22Rv1 (cell line): ENCODE results near the gene GOLGA6D.
"Not testable (repeated sequence)": the region's sequence is repeated elsewhere in the genome, so short reads cannot be mapped to it uniquely, and the experiment has no call there.

Experiments used
- CTCF ChIP-seq: fragments of 450-650 bp; IDR thresholded peaks from 2 replicates; pipeline ENCODE4 v1.5.1; 2017; ENCODE audit warnings: mild to moderate bottlenecking
- ZFX ChIP-seq: fragments of 450-650 bp; IDR thresholded peaks from 2 replicates; pipeline ENCODE4 v1.6.1; 2017; ENCODE audit warnings: antibody characterized with exemption, borderline replicate concordance

GRCh38 chr15:75275617-75276016, 7.0 kb upstream of the GOLGA6D start:
- TF ChIP-seq CTCF, ZFX: not testable (repeated sequence)
